NAMALWA (cell line): ENCODE results near the gene PTPN14.

ENCODE experiments used
- DNase-seq: peaks from one replicate; pipeline ENCODE4 v3.0.0-alpha.2; 2015; ENCODE audit warnings: low spot score

PTPN14 gene

DNA sequence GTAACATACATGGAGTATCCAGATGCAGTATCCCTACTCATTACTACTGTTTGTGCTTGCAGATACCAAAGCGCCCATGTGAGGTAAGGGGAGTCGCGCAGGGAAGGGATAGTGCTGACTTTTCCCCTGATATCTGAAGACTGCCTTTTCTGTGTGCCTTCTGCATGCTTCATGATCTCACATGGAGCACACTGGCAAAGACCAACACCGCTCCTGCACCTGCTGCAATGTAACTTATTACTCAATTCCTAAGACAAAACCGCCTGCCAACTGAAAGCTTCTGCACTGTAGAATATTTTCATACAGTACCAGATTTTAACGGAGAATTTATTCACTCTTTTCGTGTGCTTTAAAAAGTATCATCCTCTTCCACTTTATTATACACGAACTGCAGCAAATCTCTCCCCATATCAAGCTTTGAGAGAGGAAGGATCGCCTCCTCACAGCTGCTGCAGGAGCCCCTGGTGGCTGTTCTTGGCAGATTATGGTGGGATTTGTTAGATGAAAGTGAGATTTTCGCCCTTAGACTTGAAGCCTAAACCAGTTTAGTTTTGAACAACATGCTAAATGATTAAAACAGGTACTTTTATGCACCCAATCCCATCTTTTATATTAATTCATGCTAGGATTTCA is 99.1 kb downstream of the PTPN14 start:
- peak; percentile 28 for DNase-seq

DNA sequence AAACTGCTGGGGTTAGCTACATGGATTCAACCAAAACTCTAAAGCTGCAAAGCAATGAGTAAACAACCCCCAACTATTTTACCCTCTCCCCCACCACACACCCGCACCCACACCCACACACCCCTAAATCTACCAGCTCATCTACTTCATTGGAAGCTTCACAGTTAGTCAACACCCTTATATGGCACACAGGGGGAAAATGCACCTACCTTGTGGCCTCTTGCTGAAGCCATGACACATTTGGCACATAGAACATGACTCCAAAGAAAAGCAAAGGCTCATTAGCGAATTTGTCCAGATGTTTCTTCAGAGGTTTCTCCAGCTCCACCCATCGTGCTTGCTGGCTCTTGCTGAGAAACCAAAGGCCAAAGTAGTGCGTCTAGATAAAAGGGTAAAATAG is 99.8 kb downstream of the PTPN14 start:
- no peak for DNase-seq

- DNase-seq = no peak
Observed at GRCh38 chr1:214449371-214449770, 102.0 kb downstream of the PTPN14 start.

DNA sequence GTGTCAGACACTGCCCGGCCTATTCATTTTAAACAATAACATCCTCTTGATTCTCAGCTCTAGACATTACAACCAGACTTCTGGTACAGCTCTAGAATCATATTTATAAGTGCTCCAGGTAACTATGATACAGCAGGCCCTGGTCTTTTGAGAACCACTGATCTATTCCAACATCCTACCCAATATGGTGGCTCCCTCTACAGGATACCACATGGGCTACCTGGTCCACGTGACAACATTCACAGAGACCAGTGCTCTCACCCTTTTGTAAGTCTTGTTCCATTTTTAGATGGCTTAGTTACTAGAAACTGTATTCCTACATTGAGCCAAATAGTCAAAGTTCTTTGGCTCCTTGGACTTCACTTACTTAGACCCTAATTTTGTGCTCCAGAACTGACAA is 102.9 kb downstream of the PTPN14 start:
- no peak for DNase-seq

DNA sequence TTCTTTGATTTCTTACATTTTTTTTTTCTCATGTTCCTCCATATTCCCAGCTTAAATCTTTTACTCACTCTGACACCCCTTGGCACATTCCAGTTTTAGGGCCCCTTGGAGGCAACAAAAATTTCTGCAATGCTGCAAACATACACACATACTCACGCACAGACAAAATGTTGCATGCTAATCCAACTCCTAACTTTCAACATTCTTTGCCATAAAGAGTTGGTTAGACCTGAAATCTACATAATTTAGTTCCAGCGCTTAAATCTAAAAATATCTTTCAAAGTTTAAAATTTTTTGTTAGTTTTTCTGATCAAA is 103.9 kb downstream of the PTPN14 start:
- no peak for DNase-seq

DNA sequence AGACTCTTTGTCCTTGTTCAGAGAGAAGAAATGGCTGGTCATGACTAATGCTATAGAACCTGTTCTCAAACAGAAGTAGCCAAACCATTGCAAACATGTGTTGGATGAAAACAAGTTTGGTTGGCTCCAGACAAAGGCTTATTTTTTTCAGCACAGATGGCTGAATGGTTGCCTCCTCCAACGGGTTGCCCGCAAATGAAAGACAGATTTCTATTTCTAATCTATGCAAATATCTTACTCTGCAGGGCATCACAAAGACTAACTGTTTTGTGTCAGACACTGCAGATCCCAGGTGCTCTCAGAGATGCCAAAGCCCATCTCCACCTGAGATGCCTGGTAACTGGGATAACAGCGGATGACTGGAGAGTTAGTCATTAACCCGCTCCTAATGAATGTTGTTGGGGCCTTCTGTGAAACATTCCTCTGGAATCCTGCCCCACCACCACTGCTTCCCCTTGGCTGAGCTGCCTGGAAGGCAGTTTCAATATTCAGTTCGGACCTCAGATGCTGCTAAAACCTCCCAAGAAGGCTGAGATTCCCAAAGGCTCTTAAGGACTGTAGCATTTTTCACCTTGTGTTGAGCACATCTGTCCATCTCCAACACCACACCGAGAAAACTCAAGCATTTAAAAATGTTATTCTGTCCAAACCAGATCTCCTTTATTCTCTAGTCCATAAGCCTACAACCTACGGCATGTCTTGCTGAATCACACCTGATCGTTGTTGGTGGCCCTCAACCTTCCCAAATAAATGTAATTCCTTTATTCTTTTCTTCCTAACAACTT is 104.4 kb downstream of the PTPN14 start:
- peak; percentile 86 for DNase-seq

GRCh38 chr1:214445831-214446614 is 105.4 kb downstream of the PTPN14 start:
- peak; percentile 18 for DNase-seq

DNA sequence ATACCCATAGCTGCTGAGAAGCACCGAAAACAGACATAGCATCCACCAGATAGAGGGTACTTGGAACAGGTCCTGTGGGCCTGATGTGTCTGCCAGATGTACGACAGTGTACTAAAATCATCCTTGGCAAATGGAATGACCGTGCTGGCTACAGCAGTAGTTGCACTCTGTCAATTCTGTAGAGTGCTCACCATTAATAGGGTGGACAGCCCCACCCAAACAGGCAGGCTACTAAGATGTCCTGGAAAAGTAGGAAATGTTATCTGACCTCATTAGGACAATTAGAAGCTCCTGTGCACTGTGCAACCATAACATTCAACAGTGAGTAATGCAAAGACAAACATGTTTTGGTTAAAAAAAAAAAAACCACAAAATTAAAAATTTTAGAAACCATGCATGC is 106.2 kb downstream of the PTPN14 start:
- no peak for DNase-seq

- no peak for DNase-seq
Observed at GRCh38 chr1:214444182-214444939, 107.0 kb downstream of the PTPN14 start.

- DNase-seq = no peak
Observed at GRCh38 chr1:214441119-214441518, 110.3 kb downstream of the PTPN14 start.

DNA sequence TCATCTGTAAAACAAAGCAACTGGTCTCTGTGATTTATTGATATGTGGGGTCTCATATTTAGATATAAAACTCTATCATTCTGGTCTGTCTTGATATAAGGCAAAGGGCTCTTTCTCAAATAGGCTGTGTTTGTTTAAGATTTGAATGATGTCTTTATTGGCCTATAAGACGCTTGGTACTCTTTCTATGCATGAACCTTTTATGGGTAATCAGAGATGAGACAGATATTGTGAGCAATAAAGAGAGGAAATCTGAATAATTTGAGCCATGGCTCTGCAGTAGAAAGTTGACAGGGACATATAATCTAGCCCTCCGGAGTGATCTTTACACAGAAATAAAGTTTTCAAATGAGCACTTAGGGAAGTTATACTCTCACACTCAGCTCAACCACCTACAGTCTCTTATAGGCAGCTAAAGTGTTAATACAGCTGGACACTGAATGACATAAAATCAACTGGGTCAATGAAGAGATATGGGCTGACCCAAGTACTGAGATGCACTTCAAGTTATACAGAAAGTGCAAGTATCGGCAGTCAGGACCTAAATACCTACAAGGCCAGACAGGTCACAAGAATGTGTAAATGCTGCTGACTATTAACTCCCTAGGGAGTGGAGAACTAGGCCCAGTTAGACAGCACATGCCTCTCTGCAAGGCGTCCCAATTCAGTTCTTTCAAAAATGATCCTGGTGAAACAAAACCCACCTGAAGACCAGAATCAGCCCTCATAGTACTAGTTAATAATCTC is 111.0 kb downstream of the PTPN14 start:
- peak; percentile 34 for DNase-seq

DNA sequence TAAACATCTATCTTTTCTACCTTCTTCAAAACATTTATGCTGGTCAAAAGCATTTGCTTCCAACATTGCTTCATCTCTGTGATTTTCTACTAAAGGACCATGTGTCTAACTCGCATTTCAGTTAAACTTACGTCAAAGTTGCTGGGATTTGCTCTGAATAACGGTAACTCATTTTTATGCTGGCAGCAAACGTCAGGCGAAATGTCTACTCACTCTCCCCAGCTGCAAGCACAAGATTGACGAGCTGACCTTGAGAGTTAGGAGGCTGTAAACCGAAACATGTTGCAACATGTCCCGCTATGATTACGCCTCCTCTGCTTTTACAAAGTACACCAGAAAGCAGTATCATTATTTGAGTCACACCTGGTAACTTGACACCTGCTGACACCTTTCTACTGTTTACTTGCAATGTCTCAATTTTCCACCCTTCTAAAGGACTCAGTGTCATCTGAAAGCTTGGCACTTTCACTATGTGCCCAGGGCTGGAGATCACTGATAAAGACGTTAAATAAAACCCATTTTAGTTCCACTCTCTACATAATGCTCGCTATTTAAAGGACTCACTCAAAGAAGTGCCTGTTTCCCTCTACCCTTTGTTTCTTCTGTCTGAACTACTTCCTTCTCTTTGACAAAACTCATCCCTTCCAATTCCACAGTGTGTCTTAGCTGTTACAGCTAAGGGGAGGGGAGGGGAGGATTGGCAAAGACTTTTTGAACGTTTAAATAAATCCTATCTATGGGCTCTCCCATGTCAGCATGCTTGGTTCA is 111.9 kb downstream of the PTPN14 start:
- peak; percentile 71 for DNase-seq

- DNase-seq = no peak
Observed at GRCh38 chr1:214438530-214438929, 112.9 kb downstream of the PTPN14 start.

- no peak for DNase-seq
Observed at GRCh38 chr1:214438075-214438474, 113.3 kb downstream of the PTPN14 start.

- DNase-seq = no peak
Observed at GRCh38 chr1:214435867-214436266, 115.5 kb downstream of the PTPN14 start.

DNA sequence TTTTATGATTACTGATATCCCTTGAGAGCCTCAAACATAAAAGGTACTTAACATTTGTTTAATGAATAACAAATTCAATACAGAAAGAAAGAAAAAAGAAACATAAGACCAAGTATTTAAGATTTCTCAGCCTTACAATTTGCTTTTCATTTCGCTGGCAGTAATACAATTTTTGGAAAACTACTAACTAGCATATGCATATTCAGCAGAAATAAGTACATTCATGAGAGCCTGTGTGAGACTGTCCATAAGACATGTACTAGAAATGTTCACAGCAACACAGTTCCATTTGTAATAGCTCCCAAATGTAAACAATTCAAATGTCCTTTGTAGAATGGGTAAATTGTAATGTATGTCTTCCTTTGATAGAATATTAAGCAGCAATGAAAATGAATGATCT is 119.2 kb downstream of the PTPN14 start:
- no peak for DNase-seq

- DNase-seq = no peak
Observed at GRCh38 chr1:214429951-214430770, 121.2 kb downstream of the PTPN14 start.

DNA sequence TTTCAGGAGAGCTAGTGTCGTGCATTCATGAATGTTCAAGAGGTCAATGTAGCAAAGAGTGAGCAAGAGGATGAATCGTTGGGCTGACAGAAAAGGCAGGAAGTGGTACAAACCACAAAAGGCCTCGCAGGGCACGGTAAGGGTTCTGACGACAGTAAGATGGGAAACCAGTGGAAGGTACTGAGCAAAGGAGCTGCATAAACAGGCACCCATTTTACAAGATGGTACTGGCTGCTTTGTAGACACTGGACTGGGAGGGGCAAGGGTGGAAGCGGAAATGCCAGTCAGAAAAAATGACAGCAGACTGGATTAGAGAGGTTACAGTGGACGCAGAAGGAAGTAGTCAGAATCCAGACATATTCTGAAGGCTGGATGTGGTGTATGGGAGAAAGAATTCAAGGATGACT is 123.5 kb downstream of the PTPN14 start:
- peak; percentile 91 for DNase-seq

GRCh38 chr1:214426426-214426812 is 125.0 kb downstream of the PTPN14 start:
- DNase-seq = no peak
